HG02973 (cell line): ENCODE measurements around the gene OPHN1.
"Not testable (repeated sequence)": the region's sequence is repeated elsewhere in the genome, so short reads cannot be mapped to it uniquely, and the experiment has no call there.

Experiments
- ATAC-seq: cut with Tn5 transposase; IDR thresholded peaks from one replicate; pipeline ENCODE4 v1.9.1; 2021; ENCODE audit warnings: moderate library complexity; ENCODE audit not compliant: unreplicated experiment

Gene OPHN1

DNA sequence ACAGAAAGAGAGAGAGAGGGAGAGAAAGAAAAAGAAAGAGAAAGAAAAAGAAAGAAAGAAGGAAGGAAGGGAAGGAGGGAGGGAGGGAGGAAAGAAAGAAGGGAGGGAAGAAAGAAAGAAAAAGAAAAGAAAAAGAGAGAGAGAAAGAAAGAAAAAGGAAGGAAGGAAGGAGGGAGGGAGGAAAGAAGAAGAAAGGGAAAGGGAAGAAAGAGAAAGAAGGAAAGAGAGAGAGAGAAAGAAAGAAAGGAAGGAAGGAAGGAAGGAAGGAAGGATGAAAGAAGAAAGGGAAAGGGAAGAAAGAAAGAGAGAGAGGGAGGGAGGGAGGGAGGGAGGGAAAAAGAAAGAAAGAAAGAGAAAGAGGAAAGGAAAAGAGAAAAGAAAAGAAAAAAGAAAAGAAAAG lies 10.8 kb downstream of the OPHN1 start:
- ATAC-seq = no peak

DNA sequence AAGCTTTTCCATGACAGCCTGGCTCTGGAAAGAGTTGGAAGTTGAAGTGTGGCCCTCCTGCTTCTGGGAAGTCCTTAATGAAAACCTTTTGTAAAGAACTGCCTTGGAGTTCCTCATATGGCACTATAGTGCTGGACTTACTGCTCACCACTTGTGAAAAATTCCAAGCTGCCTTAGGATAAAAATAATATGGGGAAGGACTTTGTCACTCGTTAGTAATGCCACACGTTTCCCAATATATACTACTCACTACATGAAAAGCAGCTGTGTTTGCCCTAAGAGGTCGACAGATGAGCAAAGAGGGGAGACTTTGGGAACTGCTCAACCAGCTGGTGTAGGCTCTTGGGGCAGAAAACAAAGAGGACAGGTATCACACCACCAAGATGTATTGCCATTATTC lies 11.7 kb downstream of the OPHN1 start:
- ATAC-seq = no peak

GRCh38 chrX:68420559-68420958 lies 12.7 kb downstream of the OPHN1 start:
- no peak for ATAC-seq

DNA sequence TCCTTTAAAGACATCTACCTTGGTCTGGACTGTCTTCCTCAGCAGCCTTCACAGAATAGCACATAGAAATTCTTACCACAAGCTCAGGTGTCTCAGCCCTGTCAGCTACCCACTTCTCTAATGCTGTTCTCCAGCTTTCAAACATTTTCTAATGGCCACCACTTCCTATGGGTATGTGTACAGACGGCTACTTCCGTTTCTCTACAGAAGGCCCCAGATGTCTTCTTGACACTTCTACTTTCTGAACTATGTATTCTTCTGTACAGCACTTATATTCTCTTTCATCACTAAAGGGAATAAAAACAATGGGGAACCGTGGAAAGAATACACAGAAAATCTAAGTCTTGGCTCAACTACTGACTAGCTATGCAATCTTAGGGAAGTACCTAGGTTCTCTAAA lies 13.3 kb downstream of the OPHN1 start:
- ATAC-seq = no peak

DNA sequence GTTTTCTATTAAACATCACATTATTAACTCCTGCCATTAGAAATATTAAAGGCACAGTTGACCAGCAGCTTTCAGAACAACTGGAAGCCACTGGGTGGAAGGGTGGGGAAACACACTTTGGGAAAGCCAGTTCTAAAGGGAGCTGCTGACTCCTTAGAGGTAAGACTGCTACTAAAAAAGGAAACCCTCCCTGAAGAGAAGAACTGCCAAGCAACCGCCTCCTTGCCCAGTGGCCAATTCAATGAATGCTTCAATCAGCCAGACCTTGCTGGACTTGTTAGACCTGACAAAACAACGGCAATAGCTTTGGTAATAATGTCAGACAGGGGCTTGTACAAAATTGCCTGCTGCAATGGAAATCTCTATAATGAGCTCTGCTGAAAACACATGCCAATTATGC lies 15.6 kb downstream of the OPHN1 start:
- ATAC-seq = no peak

DNA sequence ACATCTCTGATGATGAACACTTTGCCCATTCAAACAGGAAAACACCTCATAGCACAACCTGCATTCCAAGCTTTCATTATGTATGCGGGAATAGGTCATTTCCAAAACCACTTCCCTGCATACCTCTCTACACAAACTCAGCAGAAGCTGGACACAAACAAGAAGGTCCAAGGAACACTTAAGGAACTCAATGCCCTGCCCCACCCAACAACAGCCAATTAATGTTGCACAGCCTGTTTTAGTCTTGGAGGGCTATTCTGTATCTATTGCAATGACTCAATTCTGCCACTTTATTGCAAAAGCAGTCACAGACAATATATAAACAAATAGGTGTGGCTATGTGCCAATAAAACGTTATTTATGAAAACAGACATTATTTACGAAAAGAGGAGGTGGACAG lies 16.7 kb downstream of the OPHN1 start:
- ATAC-seq = no peak

DNA sequence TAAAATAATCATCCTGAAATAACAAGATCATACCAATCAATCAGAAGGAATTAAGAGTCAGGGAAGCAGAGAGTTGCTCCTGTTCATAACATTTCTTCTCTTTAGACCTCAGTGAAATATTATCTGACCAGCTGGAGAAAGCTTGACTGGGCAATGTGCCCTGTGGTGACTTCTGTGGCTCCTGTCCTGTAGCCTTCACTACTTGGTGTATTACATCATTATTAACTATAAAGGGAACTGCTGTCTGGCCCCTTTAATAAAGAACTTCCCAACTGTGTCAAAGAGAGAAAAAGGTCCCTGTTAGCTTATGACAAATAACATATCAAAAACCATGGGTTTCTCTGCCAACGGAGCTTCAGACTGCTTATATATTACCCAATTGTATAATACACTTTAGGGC lies 18.0 kb downstream of the OPHN1 start:
- no peak for ATAC-seq

DNA sequence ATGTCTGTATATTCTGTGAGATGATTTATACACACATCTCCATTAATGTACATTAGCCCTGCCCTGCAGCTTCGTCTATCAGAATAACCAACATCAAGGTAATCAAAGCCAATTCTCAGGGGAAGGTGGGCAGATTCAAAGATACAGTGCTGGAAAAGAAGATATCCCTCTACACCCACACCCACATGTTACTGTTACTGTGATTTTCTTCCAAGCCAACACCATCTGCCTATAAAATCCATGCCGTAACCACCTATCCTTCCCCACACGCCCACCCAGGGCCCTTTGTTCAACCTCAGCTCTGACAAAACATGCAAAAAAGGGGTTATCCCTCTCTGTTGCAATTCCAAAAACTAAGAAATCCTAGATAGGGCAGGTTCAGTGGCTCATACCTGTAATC lies 20.0 kb downstream of the OPHN1 start:
- no peak for ATAC-seq

DNA sequence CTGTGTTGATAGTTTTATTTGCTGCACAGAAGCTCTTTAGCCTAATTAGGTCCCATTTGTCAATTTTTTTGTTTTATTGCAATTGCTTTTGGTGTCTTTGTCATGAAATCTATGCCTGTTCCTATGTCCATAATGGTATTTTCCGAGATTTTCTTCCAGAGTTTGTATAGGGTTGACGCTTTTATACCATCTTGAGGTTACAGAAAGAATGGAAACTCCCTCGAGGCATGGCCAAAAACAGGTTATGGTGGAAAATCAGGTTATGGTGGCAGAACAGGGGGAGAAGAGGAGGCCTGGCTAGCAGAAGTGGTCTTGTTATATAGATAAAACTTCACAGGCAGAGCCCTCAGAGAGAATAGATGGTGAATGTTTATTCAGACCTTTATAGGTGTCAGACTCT lies 21.6 kb downstream of the OPHN1 start:
- no peak for ATAC-seq

- no peak for ATAC-seq
These were observed 24.1 kb downstream of the OPHN1 start for GRCh38 chrX:68409194-68409593.

- no peak for ATAC-seq
These were observed 29.8 kb downstream of the OPHN1 start for GRCh38 chrX:68403522-68403921.

DNA sequence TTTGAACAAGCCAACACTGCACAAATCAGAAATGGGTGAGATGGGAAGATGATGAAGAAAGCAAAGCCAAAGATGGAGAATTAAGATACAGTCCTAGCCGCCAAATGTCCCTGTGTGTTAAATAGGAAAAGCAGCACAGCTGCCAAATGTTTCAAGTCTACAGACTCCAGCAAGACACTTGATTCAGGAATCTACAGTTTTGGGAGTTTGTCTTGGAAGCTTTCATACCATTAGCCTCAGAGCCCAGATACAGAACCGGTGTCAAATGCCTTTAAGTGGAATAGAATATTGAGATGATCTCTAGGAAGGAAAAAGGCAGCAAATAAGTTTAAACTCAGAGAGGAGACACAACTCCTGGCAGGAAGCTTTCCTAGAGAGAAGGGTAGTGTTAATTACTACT lies 30.3 kb downstream of the OPHN1 start:
- ATAC-seq = no peak

DNA sequence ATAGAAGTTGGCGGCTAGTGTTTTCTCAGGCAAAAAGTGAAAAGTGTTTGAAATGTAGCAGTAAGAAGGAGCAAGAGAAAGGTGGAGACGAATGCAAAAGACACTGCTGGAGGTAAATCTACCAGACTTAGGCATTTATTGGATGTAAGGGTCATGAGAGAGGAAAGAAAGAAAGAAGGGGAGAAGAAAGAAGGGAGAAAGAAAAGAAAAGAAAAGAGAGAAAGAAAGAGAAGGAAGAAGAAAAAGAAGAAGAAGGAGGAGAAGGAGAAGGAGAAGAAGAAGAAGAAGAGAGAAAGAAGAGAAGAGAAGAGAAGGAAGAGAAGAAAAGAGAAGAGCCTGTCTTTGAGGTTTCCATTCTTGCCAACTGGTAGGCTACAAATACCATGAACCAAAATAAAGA lies 31.2 kb downstream of the OPHN1 start:
- ATAC-seq = no peak

GRCh38 chrX:68398291-68398690 lies 35.0 kb downstream of the OPHN1 start:
- no peak for ATAC-seq

DNA sequence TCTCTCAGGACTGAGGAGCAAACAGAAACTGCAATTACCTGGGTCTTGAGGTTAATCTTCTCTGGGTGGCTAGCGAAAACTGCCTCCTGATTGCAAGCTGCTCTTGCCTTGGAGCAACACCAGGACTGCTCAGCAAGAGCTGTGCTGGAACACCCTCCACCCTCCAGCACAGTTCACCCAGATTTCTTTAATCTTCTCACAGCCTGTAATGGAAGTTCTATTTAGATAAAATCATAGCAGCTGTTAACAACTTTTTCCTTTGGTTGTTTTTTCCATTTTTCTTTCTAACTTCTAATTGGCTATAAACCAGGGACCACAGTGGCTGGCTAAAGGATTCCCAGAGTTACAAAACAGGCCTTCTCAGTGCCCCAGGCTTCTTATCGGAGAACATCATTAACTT lies 36.3 kb downstream of the OPHN1 start:
- no peak for ATAC-seq

DNA sequence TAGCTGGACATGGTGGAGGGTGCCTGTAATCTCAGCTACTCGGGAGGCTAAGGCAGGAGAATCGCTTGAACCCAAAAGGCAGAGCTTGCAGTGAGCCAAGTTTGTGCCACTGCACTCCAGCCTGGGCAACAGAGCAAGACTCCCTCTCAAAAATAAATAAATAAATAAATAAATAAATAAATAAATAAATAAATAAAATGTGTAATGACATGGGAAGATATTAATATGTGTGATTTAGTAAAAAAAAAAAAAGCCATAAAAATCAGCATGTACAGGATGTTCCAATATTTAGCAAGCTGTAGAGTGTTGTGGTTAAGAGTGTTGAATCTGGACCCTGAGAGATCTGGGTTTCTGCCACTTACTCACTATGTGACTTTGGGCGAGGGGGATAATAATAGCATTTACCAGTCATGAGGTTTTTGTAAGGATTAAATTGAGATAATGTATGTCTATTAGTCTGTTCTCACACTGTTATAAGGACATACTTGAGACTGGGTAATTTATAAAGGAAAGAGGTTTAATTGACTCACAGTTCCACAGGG lies 43.8 kb downstream of the OPHN1 start:
- ATAC-seq = not testable (repeated sequence)

DNA sequence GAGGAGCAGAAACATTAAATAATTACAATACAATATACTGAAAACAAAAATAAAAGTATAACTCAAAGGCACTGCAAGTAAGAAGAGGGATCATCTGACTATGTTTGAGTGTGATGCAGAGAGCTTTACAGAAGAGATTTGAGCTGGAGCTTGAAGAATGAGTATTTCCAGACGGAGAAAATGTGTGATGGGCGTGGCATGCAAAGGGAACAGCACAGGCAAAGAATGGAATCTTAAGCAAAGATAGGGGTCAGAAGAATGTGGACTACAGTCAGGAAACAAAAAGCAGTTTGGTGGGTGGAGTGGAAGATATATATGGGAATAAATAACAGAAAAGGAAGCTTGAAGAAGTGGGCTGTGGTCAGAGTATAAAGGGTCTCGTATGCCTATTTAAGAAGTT lies 45.5 kb downstream of the OPHN1 start:
- no peak for ATAC-seq

DNA sequence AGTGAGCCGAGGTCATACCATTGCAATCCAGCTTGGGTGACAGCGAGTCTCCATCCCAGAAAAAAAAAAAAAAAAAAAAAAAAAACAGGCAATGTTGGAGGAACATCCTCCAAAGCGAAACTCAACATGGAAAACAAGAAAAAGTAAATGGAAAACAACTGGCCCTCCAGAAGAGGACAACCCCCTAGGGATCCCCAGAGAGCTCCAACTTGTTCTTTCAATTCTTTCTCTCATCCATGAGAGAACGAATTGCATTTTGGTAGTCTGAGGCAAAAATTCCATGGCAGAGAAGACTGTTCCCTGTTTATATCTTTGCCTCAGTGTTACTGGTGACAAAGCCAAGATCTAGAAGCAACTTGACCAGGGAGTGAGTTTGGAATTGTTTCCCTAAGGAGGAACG lies 49.8 kb downstream of the OPHN1 start:
- ATAC-seq = no peak

DNA sequence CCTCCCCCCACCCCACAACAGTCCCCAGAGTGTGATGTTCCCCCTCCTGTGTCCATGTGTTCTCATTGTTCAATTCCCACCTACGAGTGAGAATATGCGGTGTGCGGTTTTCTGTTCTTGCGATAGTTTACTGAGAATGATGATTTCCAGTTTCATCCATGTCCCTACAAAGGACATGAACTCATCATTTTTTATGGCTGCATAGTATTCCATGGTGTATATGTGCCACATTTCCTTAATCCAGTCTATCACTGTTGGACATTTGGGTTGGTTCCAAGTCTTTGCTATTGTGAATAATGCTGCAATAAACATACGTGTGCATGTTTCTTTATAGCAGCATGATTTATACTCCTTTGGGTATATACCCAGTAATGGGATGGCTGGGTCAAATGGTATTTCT lies 55.7 kb downstream of the OPHN1 start:
- ATAC-seq = not testable (repeated sequence)

DNA sequence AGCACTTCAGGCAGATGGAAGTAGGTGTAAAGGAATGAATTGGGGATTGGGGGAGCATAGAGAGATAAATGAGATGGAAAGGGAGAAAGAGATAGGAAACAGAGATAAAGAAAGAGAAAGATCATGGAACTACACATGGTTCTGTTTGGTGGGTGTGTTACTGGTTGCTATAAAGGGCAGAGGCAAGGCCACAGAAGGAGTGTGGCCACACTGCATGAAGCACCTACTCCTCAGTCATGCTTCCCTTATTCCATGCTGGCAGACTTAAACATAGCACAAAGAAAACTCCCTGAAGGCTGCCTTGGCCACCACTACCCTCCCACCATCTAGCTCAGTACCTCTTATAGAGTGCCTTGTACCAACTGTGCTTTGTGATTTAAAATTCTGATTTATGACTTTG lies 56.9 kb downstream of the OPHN1 start:
- ATAC-seq = no peak

GRCh38 chrX:68375803-68376202 lies 57.5 kb downstream of the OPHN1 start:
- no peak for ATAC-seq

GRCh38 chrX:68372665-68373064 lies 60.6 kb downstream of the OPHN1 start:
- ATAC-seq = no peak

DNA sequence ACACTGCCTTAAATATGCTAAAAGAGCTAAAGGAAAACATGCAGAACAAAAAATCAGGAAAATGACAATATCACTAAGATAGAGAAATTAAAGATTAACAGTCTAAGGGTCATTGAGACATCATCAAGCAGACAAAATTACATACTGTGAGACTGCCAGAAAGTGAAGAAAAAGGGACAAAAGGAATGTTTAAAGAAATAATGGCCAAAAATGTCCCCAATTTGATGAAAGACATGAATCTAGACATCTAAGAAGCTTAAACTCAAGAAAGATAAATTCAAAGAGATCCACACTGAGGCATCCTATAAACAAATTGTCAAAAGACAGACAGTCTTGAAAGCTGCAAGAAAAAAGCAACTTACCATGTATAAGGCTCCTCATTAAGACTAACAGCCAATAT lies 63.7 kb downstream of the OPHN1 start:
- no peak for ATAC-seq

- no peak for ATAC-seq
These were observed 68.0 kb downstream of the OPHN1 start for GRCh38 chrX:68365341-68365740.
